H1 (cell line): Measurements from ENCODE around the gene RGS4. TPM values are rescaled to one million over a fixed set of nuclear protein-coding genes. Genes with fewer than 3 reads are reported as not detected.

Experiments
- CTCF ChIA-PET: fragments of 300-600 bp; sonication (Branson Sonifier 250); formaldehyde crosslinking; loops from one replicate; lab custom pipeline; 2021; ENCODE audit not compliant: partially characterized antibody; lab: Charles Lee
- POLR2A ChIA-PET: fragments of 300-600 bp; sonication (Branson Sonifier 250); formaldehyde crosslinking; loops from one replicate; lab custom pipeline; 2021; ENCODE audit warnings: inconsistent platforms; ENCODE audit not compliant: partially characterized antibody; lab: Charles Lee
- DNase-seq, 2 experiments: peaks; one replicate each; pipeline versions ENCODE4 v3.0.0 to v3.0.0-alpha.2; 2010 to 2022; ENCODE audit warnings: low spot score in 2 of 2, low read depth in 1 of 2, mixed read lengths in 1 of 2
- FAIRE-seq: peaks from 2 replicates; lab custom pipeline; 2011; peaks lifted over from hg19 to GRCh38; lab: Jason Lieb, UNC
- H2AFZ ChIP-seq: 2 replicates; pipeline ENCODE4 v1.8.1; 2012; ENCODE audit warnings: low read length, inconsistent platforms
- H2AK5ac ChIP-seq: 2 replicates; pipeline ENCODE4 v1.6.1; 2013; ENCODE audit warnings: low read depth, low read length
- H2BK120ac ChIP-seq: replicated peaks from 2 replicates; pipeline ENCODE3; 2013; ENCODE audit warnings: low read depth, low read length, inconsistent platforms
- H2BK12ac ChIP-seq: 2 replicates; pipeline ENCODE4 v1.6.1; 2013; ENCODE audit warnings: low read depth, low read length
- H2BK15ac ChIP-seq: 2 replicates; pipeline ENCODE4 v1.6.1; 2013; ENCODE audit warnings: low read length
- H2BK20ac ChIP-seq: 2 replicates; pipeline ENCODE4 v1.6.1; 2013; ENCODE audit warnings: low read length
- H2BK5ac ChIP-seq: 2 replicates; pipeline ENCODE4 v1.6.1; 2013; ENCODE audit warnings: low read depth, low read length
- H3K14ac ChIP-seq: 2 replicates; pipeline ENCODE4 v1.6.1; 2013; ENCODE audit warnings: inconsistent platforms; ENCODE audit not compliant: insufficient read length
- H3K18ac ChIP-seq: 2 replicates; pipeline ENCODE4 v1.6.1; 2013; ENCODE audit warnings: low read length; ENCODE audit errors: extremely low read depth
- H3K23ac ChIP-seq: 2 replicates; pipeline ENCODE4 v1.6.1; 2013; ENCODE audit warnings: inconsistent platforms; ENCODE audit not compliant: insufficient read length
- H3K23me2 ChIP-seq: 2 replicates; pipeline ENCODE4 v1.6.1; 2013; ENCODE audit warnings: low read depth, low read length
- H3K27ac ChIP-seq: 2 replicates; pipeline ENCODE4 v1.6.1; 2011; ENCODE audit warnings: low read depth, low read length, inconsistent platforms
- H3K27me3 ChIP-seq, 4 experiments: replicated peaks in 1 of 4; 1 replicate in 1 of 4; 2 replicates in 3 of 4; pipeline versions ENCODE4 v1.6.1 to v1.8.1; 2011 to 2013; ENCODE audit warnings: low read length in 3 of 4, mild to moderate bottlenecking in 3 of 4, inconsistent platforms in 2 of 4, mixed read lengths in 2 of 4, moderate library complexity in 1 of 4; ENCODE audit not compliant: control insufficient read depth in 3 of 4, insufficient read depth in 3 of 4; ENCODE audit errors: extremely low read depth in 1 of 4
- H3K36me3 ChIP-seq, 4 experiments: 2 replicates each; pipeline versions ENCODE4 v1.6.1 to v1.8.1; 2011 to 2013; ENCODE audit warnings: mild to moderate bottlenecking in 4 of 4, low read length in 3 of 4, moderate library complexity in 2 of 4, control low read depth in 1 of 4, inconsistent platforms in 1 of 4; ENCODE audit not compliant: insufficient read depth in 4 of 4, control insufficient read depth in 2 of 4
- H3K4ac ChIP-seq: replicated peaks from 2 replicates; pipeline ENCODE3; 2013; ENCODE audit warnings: low read length, low read depth, mixed read lengths, inconsistent platforms; ENCODE audit not compliant: insufficient read length
- H3K4me1 ChIP-seq, 4 experiments: replicated peaks in 1 of 4; 1 replicate in 1 of 4; 2 replicates in 3 of 4; pipeline versions ENCODE4 v1.6.1 to v1.8.1; 2011 to 2013; ENCODE audit warnings: low read length in 3 of 4, inconsistent platforms in 2 of 4, mixed read lengths in 1 of 4; ENCODE audit not compliant: insufficient read depth in 4 of 4, control insufficient read depth in 3 of 4
- H3K4me2 ChIP-seq, 2 experiments: 2 replicates each; pipeline versions ENCODE4 v1.6.1 to v1.8.1; 2011 to 2013; ENCODE audit warnings: low read depth in 2 of 2, low read length in 2 of 2, control low read depth in 1 of 2, inconsistent platforms in 1 of 2, mild to moderate bottlenecking in 1 of 2; ENCODE audit not compliant: insufficient read depth in 1 of 2
- H3K4me3 ChIP-seq, 4 experiments: fragments of 200-600, 300-600 bp in 1 of 4; sonication (generic), shearing (Covaris generic), sonication (Bioruptor Twin) in 1 of 4; 2 replicates each; pipeline versions ENCODE4 v1.5.1 to v1.8.1; 2011 to 2016; ENCODE audit warnings: low read length in 4 of 4, low read depth in 3 of 4, control low read depth in 2 of 4, inconsistent platforms in 2 of 4, mild to moderate bottlenecking in 2 of 4, mixed read lengths in 1 of 4, moderate library complexity in 1 of 4; ENCODE audit not compliant: insufficient read depth in 2 of 4; ENCODE audit errors: extremely low read depth in 1 of 4
- H3K56ac ChIP-seq: replicated peaks from 2 replicates; pipeline ENCODE3; 2013; ENCODE audit warnings: low read depth, mild to moderate bottlenecking, mixed read lengths, low read length, inconsistent platforms; ENCODE audit not compliant: insufficient read length
- H3K79me1 ChIP-seq: 2 replicates; pipeline ENCODE4 v1.6.1; 2013; ENCODE audit warnings: low read depth, low read length, control low read depth
- H3K79me2 ChIP-seq, 2 experiments: 2 replicates each; pipeline versions ENCODE4 v1.6.1 to v1.8.1; 2012 to 2013; ENCODE audit warnings: low read length in 2 of 2, mild to moderate bottlenecking in 2 of 2, inconsistent platforms in 1 of 2; ENCODE audit not compliant: insufficient read depth in 2 of 2, control insufficient read depth in 1 of 2
- H3K9ac ChIP-seq, 4 experiments: replicated peaks in 1 of 4; 1 replicate in 1 of 4; 2 replicates in 3 of 4; pipeline versions ENCODE4 v1.6.1 to v1.8.1; 2011 to 2013; ENCODE audit warnings: low read depth in 3 of 4, low read length in 3 of 4, control low read depth in 2 of 4, mild to moderate bottlenecking in 2 of 4, moderate library complexity in 2 of 4, inconsistent platforms in 1 of 4; ENCODE audit errors: extremely low read depth in 1 of 4
- H3K9me3 ChIP-seq, 2 experiments: 2 replicates each; pipeline versions ENCODE4 v1.6.1 to v1.8.1; 2012 to 2013; ENCODE audit warnings: mild to moderate bottlenecking in 2 of 2, moderate library complexity in 2 of 2, control low read depth in 1 of 2, inconsistent platforms in 1 of 2, low read depth in 1 of 2, low read length in 1 of 2, mixed read lengths in 1 of 2; ENCODE audit not compliant: insufficient read depth in 2 of 2
- H4K20me1 ChIP-seq, 2 experiments: replicated peaks in 1 of 2; 2 replicates each; pipeline versions ENCODE3 to v1.8.1; 2011 to 2013; ENCODE audit warnings: inconsistent platforms in 2 of 2, low read length in 2 of 2, mild to moderate bottlenecking in 1 of 2; ENCODE audit not compliant: insufficient read depth in 2 of 2, control insufficient read depth in 1 of 2
- H4K5ac ChIP-seq: 2 replicates; pipeline ENCODE4 v1.6.1; 2013; ENCODE audit warnings: low read length, low read depth, mixed read lengths, inconsistent platforms; ENCODE audit not compliant: insufficient read length
- H4K8ac ChIP-seq: 2 replicates; pipeline ENCODE4 v1.8.0; 2013; ENCODE audit warnings: mild to moderate bottlenecking, moderate library complexity, low read length, inconsistent platforms; ENCODE audit not compliant: insufficient read depth; ENCODE audit errors: extremely low read depth
- H4K91ac ChIP-seq: replicated peaks from 2 replicates; pipeline ENCODE3; 2013; ENCODE audit warnings: low read length, mixed read lengths, inconsistent platforms; ENCODE audit not compliant: insufficient read length
- EP300 ChIP-seq, 2 experiments: IDR thresholded peaks; 1 replicate in 1 of 2; 2 replicates in 1 of 2; pipeline ENCODE4 v1.6.1; 2011 to 2012; ENCODE audit warnings: low read depth in 2 of 2, low read length in 2 of 2, mild to moderate bottlenecking in 2 of 2, borderline replicate concordance in 1 of 2, inconsistent platforms in 1 of 2, moderate library complexity in 1 of 2
- KDM4A ChIP-seq: IDR thresholded peaks from one replicate; pipeline ENCODE4 v1.7.1; 2012; ENCODE audit warnings: low read depth, mild to moderate bottlenecking, moderate library complexity, low read length, inconsistent platforms; ENCODE audit not compliant: severe bottlenecking
- PHF8 ChIP-seq: fragments of 200-600 bp; sonication (generic); conservative IDR thresholded peaks from 2 replicates; pipeline ENCODE4 v1.7.1; 2012; ENCODE audit warnings: low read depth, mild to moderate bottlenecking, inconsistent platforms, low read length, moderate library complexity
- WGBS, 2 experiments: shearing (Covaris generic) in 1 of 2; methylation state at CpG; one replicate each; pipeline versions ENCODE4 v1.1.6 to v1.1.7; 2013 to 2015; ENCODE audit warnings: low lambda C conversion rate in 2 of 2, mixed read lengths in 2 of 2, inconsistent platforms in 1 of 2, low coverage in 1 of 2, missing lambda C conversion rate in 1 of 2; ENCODE audit not compliant: insufficient replicate concordance in 2 of 2, insufficient coverage in 1 of 2, insufficient read length in 1 of 2; ENCODE audit errors: extremely low coverage in 1 of 2, missing lambda C conversion rate in 1 of 2; 5-methylcytosine and 5-hydroxymethylcytosine counted together
- polyA plus RNA-seq, 7 experiments: library from polyadenylated mRNA; depleted of rRNA in 3 of 7; stranded (reverse) in 5 of 7; unstranded in 2 of 7; fragments of >200 nt in 5 of 7; fragments of 200-250 nt in 2 of 7; gene quantifications; 1 replicate in 5 of 7; 2 replicates in 1 of 7; 4 replicates in 1 of 7; pipeline versions ENCODE4 v1.2.1 to v1.2.3, GENCODE V29; 2011 to 2013; ENCODE audit warnings: missing spikeins in 2 of 7, mixed read lengths in 2 of 7
- total RNA-seq: library from RNA; stranded (reverse); fragmentation: NEBNext Ultra II Directional; extraction: Animal tissue kit (Norgen Biotek cat#: 25700); gene quantifications from 2 replicates; pipeline ENCODE4 v1.2.1, GENCODE V29; 2021

The RGS4 gene
- total and polyA plus RNA-seq, 2 of the 8 experiments (the other 6 are each of a cell fraction or from before 2014, with no cell fraction given) = 0.26 to 0.74 TPM

DNA sequence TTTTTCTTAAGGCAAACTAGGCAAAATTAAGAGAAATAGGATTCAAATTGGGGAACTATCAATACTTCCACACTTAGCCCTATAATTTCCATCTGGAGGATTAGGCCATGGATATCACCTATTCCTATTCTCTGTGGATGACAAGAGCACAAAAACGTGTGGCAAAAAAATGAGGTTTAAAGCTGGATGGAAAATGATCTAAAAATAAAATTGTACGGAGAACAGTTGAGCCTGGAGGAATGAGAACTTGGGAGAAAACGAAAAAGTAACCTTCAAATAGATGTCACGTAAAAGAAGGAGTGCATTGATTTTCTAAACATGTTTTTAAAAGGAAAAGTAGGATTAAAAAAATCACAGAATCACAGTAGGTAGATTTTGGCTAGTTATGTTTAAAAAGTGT is 55.7 kb downstream of the RGS4 start:
- Histone ChIP-seq H4K8ac (no peak overlapping the region), H3K18ac (no peak overlapping the region), H3K36me3 (no peaks in the 10 kb centered on the region), H3K23ac (no peak overlapping the region), H3K9me3 (no peaks in the 10 kb centered on the region), H3K79me2 (no peaks in the 10 kb centered on the region), H3K4me2 (no peak overlapping the region), H3K23me2 (no peaks in the 10 kb centered on the region), H2BK15ac (no peak overlapping the region), H3K4me3 (no peak overlapping the region), H3K79me1 (no peaks in the 10 kb centered on the region), H3K27me3 (no peaks in the 10 kb centered on the region), H2AFZ (no peak overlapping the region), H4K5ac (no peak overlapping the region), H3K9ac (no peak overlapping the region), H2BK5ac (no peak overlapping the region), H4K91ac (no peak overlapping the region), H3K4me1 (no peaks in the 10 kb centered on the region), H3K56ac (no peak overlapping the region), H3K27ac (no peak overlapping the region), H2BK12ac (no peak overlapping the region), H3K4ac (no peak overlapping the region), H4K20me1 (no peaks in the 10 kb centered on the region), H2AK5ac (no peak overlapping the region), H2BK120ac (no peak overlapping the region), H3K14ac (no peak overlapping the region), H2BK20ac (no peak overlapping the region)
- TF ChIP-seq PHF8 = no peak
- no peak for TF ChIP-seq EP300 (IDR thresholded peaks at IDR 0.05; ENCODE audit: borderline replicate concordance in 1 of 2, low read depth in 2 of 2, low read length in 2 of 2)
- TF ChIP-seq KDM4A = no peak
- POLR2A ChIA-PET = no interaction called here
- CTCF ChIA-PET = no interaction called here
- FAIRE-seq (no peak), DNase-seq (no peak)
- 77% methylated on average over 4 of the region's 4 CpGs; no CpG with 5 or more reads in 1 of the 2 experiments for WGBS, 2 experiments

Other genes with a start within 250 kb of the RGS4 start
- gene CCDC190, start 208.2 kb upstream of the RGS4 start, total RNA-seq = not detected in 2 replicates
- not detected in 2 replicates for gene CCDC190, start 208.2 kb upstream of the RGS4 start, polyA plus RNA-seq (2011; rRNA removed)
- gene RGS5, start 133.6 kb downstream of the RGS4 start, total RNA-seq = 96.3 and 103 TPM in 2 replicates
- 53.3 and 75.5 TPM in 2 replicates for gene RGS5, start 133.6 kb downstream of the RGS4 start, polyA plus RNA-seq (2011; rRNA removed)